Stimulated activated CD4-positive, alpha-beta T cell treated with anti-CD3 and anti-CD28 coated beads, Interleukin-1b, Interleukin-23, amount 100 ng/mL, for 24 hours (primary cell): ENCODE measurements around the gene SCUBE2.

Source experiments
- DNase-seq, 4 experiments: peaks; one replicate each; pipeline ENCODE4 v3.0.0-alpha.2; 2020; ENCODE audit warnings: low read depth in 4 of 4, low spot score in 1 of 4

The SCUBE2 gene

GRCh38 chr11:8971196-8971923 lies 120.0 kb downstream of the SCUBE2 start:
- DNase-seq, result no peak
